ENCODE measurements around the gene RHEB. TPM values are rescaled to one million over a fixed set of nuclear protein-coding genes. Genes with fewer than 3 reads are reported as not detected.

The RHEB gene
- total RNA-seq, 1 experiment from 2014 or later: 114 TPM

DNA sequence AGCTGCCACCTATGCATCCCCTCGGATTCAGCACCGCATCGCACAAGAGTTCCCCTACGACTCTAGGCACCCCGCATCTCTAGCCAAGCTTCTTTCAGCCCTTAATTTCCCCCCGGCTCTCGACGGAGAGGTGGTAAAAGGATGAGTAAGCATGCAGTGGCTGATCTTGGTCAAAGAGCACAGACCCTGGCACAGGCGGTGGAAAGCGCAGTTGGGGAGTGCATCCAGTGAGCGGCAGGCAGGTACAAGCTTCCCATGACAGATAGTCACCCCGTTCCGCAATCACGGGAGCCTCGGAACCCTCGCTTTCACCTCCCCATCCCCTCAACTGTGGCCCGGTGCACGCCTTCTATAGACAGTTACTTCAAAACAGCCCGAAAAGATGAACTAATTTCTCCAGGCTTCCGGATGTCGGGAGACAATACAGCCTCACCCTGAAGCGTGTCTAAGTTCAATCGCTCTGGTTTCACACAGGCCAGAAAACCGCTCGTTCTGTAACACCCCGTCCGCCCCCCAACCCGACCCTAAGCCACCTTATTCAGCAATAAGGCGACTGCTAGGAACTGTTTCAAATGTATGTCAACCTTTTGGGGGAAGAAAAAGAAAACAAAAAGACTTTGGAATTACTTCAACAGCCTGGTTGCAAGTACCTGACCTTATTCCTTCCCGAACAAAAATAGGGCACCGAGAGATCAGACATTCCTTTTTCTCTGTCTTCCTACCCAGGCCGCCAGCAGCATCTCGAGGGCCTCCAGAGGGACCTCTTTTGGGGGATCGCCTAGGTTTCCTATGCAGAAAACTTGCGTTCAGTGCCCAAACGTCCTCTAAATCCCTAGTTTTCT lies 1.4 kb downstream of the RHEB start:
- no peak for DNase-seq
- Histone ChIP-seq H4K8ac (replicated peaks; ENCODE audit: insufficient read length, low read depth, low read length) (no peak overlapping the region), H2AFZ (ENCODE audit: low read length) (no peak overlapping the region), H3K79me2 (ENCODE audit: insufficient read depth, low read length) (peaks cover 51% of the 10 kb centered on the region), H3K18ac (ENCODE audit: insufficient read length, low read depth, low read length) (no peak overlapping the region), H3K14ac (ENCODE audit: insufficient read depth, low read length) (peak overlapping the region; percentile 6; the same call in 1 of the 2 replicates), H3K9ac (ENCODE audit: extremely low read depth, insufficient read length, low read length) (peak overlapping the region; percentile 74), H3K23ac (ENCODE audit: insufficient read length, low read depth, low read length) (no peak overlapping the region), H3K27ac (ENCODE audit: insufficient read length, low read depth, low read length) (no peak overlapping the region), H2BK12ac (ENCODE audit: insufficient read length, low read depth, low read length) (no peak overlapping the region), H4K5ac (ENCODE audit: insufficient read length, low read depth, low read length) (no peak overlapping the region), H3K56ac (ENCODE audit: insufficient read length, low read depth, low read length) (no peak overlapping the region), H2AK5ac (ENCODE audit: insufficient read length, low read length) (no peak overlapping the region), H2BK5ac (ENCODE audit: insufficient read length, low read length) (no peak overlapping the region), H3K4me2 (ENCODE audit: insufficient read depth, insufficient read length, low read length) (peak overlapping the region; percentile 89), H2BK120ac (ENCODE audit: low read depth, low read length, poor library complexity, severe bottlenecking) (no peak overlapping the region), H3K79me1 (ENCODE audit: insufficient read depth, low read depth, low read length, poor library complexity, severe bottlenecking) (peaks cover 2% of the 10 kb centered on the region), H2BK20ac (ENCODE audit: low read depth, low read length, poor library complexity, severe bottlenecking) (no peak overlapping the region), H4K91ac (ENCODE audit: insufficient read length, low read depth, low read length) (no peak overlapping the region), H3K27me3 (ENCODE audit: insufficient read depth, low read length) (no peaks in the 10 kb centered on the region), H4K20me1 (ENCODE audit: control insufficient read depth, insufficient read depth, insufficient read length) (peaks cover 3% of the 10 kb centered on the region), H3K4ac (ENCODE audit: low read depth, low read length) (no peak overlapping the region), H2BK15ac (ENCODE audit: low read depth, low read length) (no peak overlapping the region), H3K4me1 (ENCODE audit: insufficient read depth, low read length) (no peaks in the 10 kb centered on the region), H3K9me3 (ENCODE audit: control insufficient read depth, low read depth, low read length) (no peaks in the 10 kb centered on the region), H3K23me2 (ENCODE audit: insufficient read length, low read depth, low read length, poor library complexity, severe bottlenecking) (peaks cover 14% of the 10 kb centered on the region), H3T11ph (ENCODE audit: low read length) (no peak overlapping the region)
- WGBS (ENCODE audit: extremely low coverage, insufficient read length, low lambda C conversion rate): no CpG with 5 or more reads among the region's 36 CpGs
- Mint-ChIP-seq H3K4me1 (peaks cover 41 to 43% of the 10 kb centered on the region in 2 experiments), H3K9me3 (peaks cover 0 to 4% of the 10 kb centered on the region in 2 experiments; a peak in 3 of 5 replicates), H3K27ac (peak overlapping the region; percentile 70 to 96 (median 90)), H3K27me3 (ENCODE audit: low read depth) (no peaks in the 10 kb centered on the region; the same call in 1 of the 2 replicates), H3K36me3 (ENCODE audit: insufficient read depth in 1 of 3, low read depth in 3 of 3) (peaks cover 2 to 7% (median 4%) of the 10 kb centered on the region in 3 experiments; a peak in 3 of 7 replicates), H3K4me3 (peak overlapping the region; percentile 95 to 99)
- TF ChIP-seq, protein P1, sequence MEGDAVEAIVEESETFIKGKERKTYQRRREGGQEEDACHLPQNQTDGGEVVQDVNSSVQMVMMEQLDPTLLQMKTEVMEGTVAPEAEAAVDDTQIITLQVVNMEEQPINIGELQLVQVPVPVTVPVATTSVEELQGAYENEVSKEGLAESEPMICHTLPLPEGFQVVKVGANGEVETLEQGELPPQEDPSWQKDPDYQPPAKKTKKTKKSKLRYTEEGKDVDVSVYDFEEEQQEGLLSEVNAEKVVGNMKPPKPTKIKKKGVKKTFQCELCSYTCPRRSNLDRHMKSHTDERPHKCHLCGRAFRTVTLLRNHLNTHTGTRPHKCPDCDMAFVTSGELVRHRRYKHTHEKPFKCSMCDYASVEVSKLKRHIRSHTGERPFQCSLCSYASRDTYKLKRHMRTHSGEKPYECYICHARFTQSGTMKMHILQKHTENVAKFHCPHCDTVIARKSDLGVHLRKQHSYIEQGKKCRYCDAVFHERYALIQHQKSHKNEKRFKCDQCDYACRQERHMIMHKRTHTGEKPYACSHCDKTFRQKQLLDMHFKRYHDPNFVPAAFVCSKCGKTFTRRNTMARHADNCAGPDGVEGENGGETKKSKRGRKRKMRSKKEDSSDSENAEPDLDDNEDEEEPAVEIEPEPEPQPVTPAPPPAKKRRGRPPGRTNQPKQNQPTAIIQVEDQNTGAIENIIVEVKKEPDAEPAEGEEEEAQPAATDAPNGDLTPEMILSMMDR (conservative IDR thresholded peaks at IDR 0.05): no peak

Data from H9 (cell line).